ENCODE data around the gene HOXB9. TPM values are rescaled to one million over a fixed set of nuclear protein-coding genes. Genes with fewer than 3 reads are reported as not detected.

Gene HOXB9
- total RNA-seq, 1 donor, result under 0.01 TPM

- peak in 1 of 3 donors; percentile 36 for DNase-seq (ENCODE audit: low read depth in 2 of 3, low spot score in 2 of 3)
Measured at GRCh38 chr17:48625495-48626244, 488 bp downstream of the HOXB9 start.

GRCh38 chr17:48624544-48625494 is 1.3 kb downstream of the HOXB9 start:
- DNase-seq (ENCODE audit: low read depth in 2 of 3, low spot score in 2 of 3), result peak in 1 of 3 donors; percentile 45

- DNase-seq (ENCODE audit: low read depth in 2 of 3, low spot score in 2 of 3), result no peak
Measured at GRCh38 chr17:48624118-48624517, 2.0 kb downstream of the HOXB9 start.

GRCh38 chr17:48623583-48623982 is 2.6 kb downstream of the HOXB9 start:
- DNase-seq (ENCODE audit: low read depth in 2 of 3, low spot score in 2 of 3), result no peak

GRCh38 chr17:48622857-48623256 is 3.3 kb downstream of the HOXB9 start:
- DNase-seq (ENCODE audit: low read depth in 2 of 3, low spot score in 2 of 3), result no peak

GRCh38 chr17:48621410-48622392 is 4.5 kb downstream of the HOXB9 start:
- DNase-seq (ENCODE audit: low read depth in 2 of 3, low spot score in 2 of 3), result no peak

- DNase-seq (ENCODE audit: low read depth in 2 of 3, low spot score in 2 of 3), result no peak
Measured at GRCh38 chr17:48620461-48621139, 5.6 kb downstream of the HOXB9 start.

GRCh38 chr17:48619826-48620449 is 6.2 kb downstream of the HOXB9 start:
- no peak for DNase-seq (ENCODE audit: low read depth in 2 of 3, low spot score in 2 of 3)

GRCh38 chr17:48618256-48618896 is 7.8 kb downstream of the HOXB9 start:
- peak; percentile 75 to 80 (median 80) for DNase-seq (ENCODE audit: low read depth in 2 of 3, low spot score in 2 of 3)

- peak in 1 of 3 donors; percentile 27 for DNase-seq (ENCODE audit: low read depth in 2 of 3, low spot score in 2 of 3)
Measured at GRCh38 chr17:48617471-48618255, 8.5 kb downstream of the HOXB9 start.

GRCh38 chr17:48616717-48617470 is 9.3 kb downstream of the HOXB9 start:
- no peak for DNase-seq (ENCODE audit: low read depth in 2 of 3, low spot score in 2 of 3)

GRCh38 chr17:48615963-48616716 is 10.0 kb downstream of the HOXB9 start:
- no peak for DNase-seq (ENCODE audit: low read depth in 2 of 3, low spot score in 2 of 3)

- no peak for DNase-seq (ENCODE audit: low read depth in 2 of 3, low spot score in 2 of 3)
Measured at GRCh38 chr17:48615047-48615962, 10.9 kb downstream of the HOXB9 start, which contains the start of gene HOXB8. HOXB8 (minus strand) TSS chr17:48615292; CDS start chr17:48614704, 588 bp downstream.

- no peak for DNase-seq (ENCODE audit: low read depth in 2 of 3, low spot score in 2 of 3)
Measured at GRCh38 chr17:48613862-48614694, 12.1 kb downstream of the HOXB9 start.

Measured in hematopoietic multipotent progenitor cell (in vitro differentiated cells).